NCI-H2171 (cell line): ENCODE results near the gene PSMC1.
"Not testable (repeated sequence)": the region's sequence is repeated elsewhere in the genome, so short reads cannot be mapped to it uniquely, and the experiment has no call there.

Source experiments
- DNase-seq: peaks from one replicate; lab custom pipeline; 2025; lab: John Stamatoyannopoulos, UW

Gene PSMC1

GRCh38 chr14:90256354-90257131, at the start of gene PSMC1:
TSS of gene PSMC1 (plus strand) at chr14:90256553. CDS start at chr14:90256598, 45 bp downstream.
- DNase-seq = peak; percentile 95

DNA sequence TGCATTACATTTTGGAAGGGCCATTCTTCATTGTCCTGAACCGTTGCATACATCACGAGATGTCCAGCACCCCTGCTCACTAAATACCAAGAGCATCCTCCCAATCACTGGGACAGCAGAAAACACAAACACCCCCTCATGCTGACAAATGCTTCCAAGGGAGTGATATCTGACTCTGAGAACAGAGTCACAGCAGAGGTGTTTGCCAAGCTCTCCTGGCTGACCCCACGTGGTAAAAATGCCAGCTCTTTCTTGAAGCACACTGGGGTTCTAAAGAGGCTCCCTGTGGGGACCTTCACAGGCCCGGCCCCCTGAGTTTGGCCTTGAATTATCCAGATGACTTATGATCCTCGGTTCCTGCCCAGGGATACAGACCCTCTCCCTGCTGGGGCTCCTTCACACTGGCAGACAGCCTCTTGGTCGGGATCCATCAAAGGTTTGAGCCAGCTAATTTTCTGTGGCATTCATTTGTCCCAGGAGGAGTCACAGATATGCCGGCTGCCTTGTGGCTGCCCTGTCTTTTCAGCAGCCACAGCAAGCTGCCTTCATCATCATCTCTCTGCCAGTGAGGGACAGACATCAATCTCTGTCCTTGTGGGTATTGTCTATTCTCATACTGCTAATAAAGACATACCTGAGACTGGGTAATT, 43.1 kb upstream of the PSMC1 start:
- DNase-seq = no peak

- DNase-seq = no peak
These were observed 27.9 kb upstream of the PSMC1 start for GRCh38 chr14:90228478-90228877.

- DNase-seq = not testable (repeated sequence)
These were observed 26.4 kb upstream of the PSMC1 start for GRCh38 chr14:90229942-90230341.

GRCh38 chr14:90235179-90235976, 21.0 kb upstream of the PSMC1 start:
- DNase-seq = peak; percentile 40

DNA sequence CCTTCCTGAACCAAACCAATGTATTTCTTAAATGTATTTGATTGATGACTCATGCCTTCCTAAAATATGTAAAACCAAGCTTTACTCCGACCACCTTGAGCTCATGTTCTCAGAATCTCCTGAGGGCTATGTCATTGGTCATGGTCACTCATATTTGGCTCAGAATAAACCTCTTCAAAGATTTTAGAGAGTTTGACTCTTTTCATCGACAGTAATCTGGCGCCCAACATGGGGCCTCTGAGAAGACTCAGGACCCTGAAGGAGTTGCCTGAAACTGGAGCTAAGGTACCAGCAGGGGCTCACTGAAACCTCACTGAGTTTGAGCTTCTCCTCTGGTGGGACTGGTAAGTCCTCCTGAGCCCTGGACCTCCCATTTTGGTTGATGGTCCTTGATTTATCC, 17.2 kb upstream of the PSMC1 start:
- DNase-seq = no peak

DNA sequence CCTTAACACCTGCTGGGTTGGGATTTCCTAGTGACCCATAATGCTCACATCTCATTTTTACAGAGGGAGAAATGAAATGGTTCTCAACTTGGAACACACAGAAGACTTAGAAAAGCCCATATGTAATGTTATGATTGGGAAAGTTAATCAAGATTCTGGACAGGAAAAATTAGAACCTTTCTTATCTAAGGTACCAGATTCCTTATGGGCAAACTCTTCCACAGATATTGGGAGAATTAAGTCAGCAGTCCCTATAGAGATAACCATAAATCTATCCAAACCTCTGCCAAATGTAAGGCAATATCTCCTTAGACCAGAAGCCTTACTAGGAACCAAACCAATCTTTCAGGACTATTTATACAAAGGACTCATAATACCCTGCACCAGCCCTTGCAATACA, 13.9 kb upstream of the PSMC1 start:
- DNase-seq = no peak

DNA sequence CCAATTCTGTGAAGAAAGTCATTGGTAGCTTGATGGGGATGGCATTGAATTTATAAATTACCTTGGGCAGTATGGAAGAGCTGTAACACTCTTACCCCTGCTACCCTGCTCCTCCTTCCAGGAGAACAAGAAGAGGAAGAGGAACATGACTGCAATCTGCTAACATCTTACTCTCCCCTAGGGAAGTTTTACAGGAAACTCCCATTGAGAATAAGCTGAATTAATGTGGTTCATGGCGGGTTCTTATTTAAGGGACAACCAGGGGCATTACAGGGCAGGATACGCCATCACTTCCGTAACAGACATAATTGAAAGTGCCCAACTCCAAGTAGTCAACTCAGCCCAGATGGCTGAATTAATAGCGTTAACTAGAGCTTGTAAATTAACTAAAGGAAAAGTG, 9.4 kb upstream of the PSMC1 start:
- DNase-seq = no peak

DNA sequence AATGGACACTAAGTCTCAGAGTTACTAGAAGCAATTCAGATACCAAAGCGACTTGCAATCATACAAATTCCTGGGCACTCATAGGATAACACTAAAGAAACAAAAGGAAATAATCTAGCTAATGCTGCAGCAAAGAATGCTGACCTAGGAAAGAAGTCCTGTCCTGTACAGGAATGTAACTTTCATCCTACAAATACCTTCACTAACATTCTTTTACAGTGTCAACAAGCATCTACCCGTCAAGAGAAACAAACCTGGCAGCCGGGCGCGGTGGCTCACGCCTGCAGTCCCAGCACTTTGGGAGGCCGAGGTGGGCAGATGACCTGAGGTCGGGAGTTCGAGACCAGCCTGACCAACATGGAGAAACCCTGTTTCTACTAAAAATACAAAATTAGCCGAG, 8.9 kb upstream of the PSMC1 start:
- DNase-seq = not testable (repeated sequence)

DNA sequence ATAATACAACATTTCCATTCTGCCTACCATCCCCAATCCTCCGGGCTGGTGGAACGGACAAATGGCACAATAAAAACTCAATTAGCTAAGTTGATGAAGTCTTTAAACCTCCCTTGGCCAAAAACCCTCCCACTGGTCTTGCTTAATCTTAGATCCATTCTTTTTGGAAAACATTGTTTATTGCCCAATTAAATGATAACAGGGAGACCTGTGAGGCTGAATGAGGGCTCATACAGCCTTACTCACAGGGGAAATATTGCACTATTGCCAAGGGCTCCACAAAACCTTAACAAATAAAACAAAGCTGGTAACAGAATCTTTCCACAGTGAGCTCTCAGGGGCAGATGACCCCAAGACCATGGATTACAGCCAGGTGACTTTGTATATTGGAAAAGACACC, 7.8 kb upstream of the PSMC1 start:
- no peak for DNase-seq

DNA sequence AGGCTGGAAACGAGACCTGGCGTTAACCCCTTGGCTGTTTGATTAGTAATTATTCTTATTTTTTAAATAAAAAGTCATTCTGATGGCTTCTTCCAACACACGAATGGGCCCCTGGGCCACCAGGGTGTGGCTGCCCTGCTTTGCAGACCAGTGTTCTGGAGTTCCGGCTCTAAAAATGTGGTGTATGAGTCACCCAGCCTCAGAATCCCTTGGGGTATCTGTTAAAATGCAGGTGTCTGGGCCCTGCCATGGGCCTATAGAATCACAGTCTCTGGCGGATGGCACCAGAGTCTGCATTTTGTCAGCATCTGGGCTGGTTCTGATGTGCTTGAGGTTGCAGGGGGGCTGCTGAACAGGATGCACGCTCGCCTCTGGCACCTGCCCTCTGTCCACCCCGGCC, 2.5 kb upstream of the PSMC1 start:
- no peak for DNase-seq

- no peak for DNase-seq
These were observed 482 bp upstream of the PSMC1 start for GRCh38 chr14:90255871-90256270.

- DNase-seq = no peak
These were observed 7.5 kb downstream of the PSMC1 start for GRCh38 chr14:90263748-90264449.

GRCh38 chr14:90266441-90267154, 10.2 kb downstream of the PSMC1 start:
- no peak for DNase-seq

GRCh38 chr14:90268420-90268819, 12.1 kb downstream of the PSMC1 start:
- no peak for DNase-seq

DNA sequence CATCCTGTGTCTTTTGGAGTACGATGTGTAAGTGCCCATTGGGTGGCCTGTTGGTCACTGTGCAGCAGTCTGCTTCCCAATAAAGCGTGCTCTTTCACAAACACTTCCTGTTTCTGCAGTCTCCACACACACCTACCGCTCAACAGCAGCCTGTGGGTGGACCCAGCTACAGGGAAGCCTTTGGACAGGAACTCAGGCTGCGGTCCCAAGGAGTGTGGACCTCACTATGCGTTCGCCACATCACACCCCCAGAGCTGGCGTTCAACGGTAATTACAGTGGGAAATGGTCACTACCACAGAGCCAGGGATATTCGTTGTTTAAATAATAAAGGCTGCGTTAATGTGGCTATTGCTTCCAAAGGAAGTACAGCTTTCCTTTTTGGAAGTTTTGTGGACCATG, 16.2 kb downstream of the PSMC1 start:
- DNase-seq = no peak

GRCh38 chr14:90273532-90273931, 17.2 kb downstream of the PSMC1 start:
- DNase-seq = no peak

GRCh38 chr14:90274019-90274418, 17.7 kb downstream of the PSMC1 start:
- no peak for DNase-seq

DNA sequence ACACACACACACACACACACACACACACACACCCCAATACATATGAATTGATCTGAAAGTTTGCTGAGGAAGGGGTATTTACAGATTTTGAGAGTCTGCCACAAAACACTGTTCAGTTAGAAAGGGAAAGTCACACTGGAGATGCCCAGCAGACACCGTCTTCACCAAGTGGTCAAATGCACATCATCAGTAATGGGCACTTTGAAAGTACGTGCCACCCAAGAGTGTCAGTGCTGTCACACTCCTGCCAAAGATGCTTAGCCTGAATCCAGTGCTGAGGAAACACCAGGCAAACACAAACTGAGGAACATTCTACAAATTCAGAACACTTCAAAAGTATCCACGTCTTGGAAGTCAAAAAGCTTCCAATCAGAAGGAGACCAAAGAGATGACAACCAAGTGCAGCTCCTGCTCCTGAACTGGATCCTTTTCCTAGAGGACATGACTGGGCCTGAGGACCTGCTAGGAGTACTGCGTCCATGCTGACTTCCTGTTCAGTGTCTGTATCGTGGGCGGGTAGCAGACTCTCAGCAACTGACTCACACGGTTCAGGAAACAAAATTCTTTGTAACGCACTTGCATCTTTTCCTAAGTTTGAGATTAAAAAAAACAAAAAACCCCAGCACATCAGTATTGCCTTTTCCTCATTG, 18.6 kb downstream of the PSMC1 start:
- DNase-seq = no peak

GRCh38 chr14:90275458-90275814, 19.1 kb downstream of the PSMC1 start:
- DNase-seq = no peak

DNA sequence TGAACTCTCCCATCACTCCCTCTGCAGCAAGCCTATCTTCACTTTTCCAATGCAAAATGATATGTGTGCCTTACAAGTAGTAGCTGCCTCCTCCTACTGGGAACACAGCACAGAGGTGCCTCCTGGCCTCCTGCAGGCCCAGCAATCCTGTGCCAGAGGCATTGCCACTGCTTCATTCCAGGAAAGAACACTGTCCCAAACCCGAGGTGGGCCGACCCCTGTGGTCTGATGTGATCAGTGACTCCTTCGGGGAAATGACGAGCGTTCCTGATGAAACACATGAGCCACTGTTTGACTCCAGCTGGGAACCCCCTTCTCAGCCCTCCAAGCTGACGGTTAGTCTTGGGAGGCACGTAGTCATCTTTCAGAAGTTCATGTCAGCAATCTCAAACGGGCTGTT, 19.5 kb downstream of the PSMC1 start:
- no peak for DNase-seq
